Measurements from ENCODE around the gene HSD3B7.
"Not testable (repeated sequence)": the region's sequence is repeated elsewhere in the genome, so short reads cannot be mapped to it uniquely, and the experiment has no call there.

The HSD3B7 gene

DNA sequence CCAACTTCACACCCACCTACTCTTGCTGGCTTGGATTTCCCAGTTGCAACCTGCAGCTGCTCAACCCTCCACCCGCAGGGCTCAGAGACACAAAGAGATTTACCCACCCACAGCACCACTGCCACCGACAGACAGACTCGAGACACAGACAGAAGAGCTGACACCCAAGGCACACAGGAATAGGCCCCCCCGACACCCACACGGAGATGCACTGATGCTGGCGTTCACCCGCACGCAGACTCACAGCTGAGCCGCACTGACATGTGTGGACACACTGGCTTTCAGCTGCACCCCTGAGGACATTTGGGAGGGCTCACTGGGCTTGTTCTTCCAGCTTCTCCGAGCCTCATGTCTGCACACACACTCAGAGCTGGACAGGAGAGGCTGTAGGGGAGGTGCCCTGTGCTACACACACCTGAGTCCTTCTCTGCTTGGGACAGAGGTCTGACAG, 17.3 kb downstream of the HSD3B7 start:
- no peak for DNase-seq

- no peak for DNase-seq
Measured at GRCh38 chr16:31002862-31003341, 17.9 kb downstream of the HSD3B7 start.

GRCh38 chr16:31003744-31004143, 18.7 kb downstream of the HSD3B7 start:
- DNase-seq: no peak

GRCh38 chr16:31004658-31005057, 19.7 kb downstream of the HSD3B7 start:
- no peak for DNase-seq

DNA sequence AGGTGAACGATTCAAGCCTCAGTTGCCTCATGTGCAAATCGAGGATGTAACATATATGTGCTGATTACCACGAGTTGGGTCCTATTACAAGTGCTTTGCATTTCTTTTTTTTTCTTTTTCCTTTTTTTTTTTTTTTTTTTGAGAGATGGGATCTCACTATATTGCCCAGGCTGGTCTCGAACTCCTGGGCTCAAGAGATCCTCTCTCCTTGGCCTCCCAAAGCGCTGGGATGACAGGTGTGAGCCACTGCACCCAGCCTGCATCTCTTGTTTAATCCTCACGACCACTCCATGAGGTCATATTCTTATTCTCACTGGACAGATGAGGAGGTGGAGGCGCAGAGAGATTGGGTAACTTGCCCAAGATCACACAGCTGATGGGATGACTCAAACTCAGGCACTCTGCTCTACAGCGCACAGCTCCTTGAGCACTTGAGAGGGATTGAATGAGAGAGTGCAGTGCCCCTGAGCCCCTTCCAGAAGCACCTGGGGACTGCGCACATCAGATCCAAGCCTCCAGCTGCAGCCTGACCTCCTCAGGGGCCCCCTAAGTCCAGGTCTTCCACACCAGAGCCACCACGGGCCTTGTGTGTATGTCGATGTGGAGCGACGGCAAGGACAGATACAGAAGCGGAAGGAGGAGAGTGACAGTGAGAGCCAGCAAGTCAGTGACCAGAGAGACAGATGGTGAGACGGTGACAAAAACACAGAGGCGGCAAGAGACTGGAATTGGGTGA, 20.5 kb downstream of the HSD3B7 start:
- no peak for DNase-seq

- no peak for DNase-seq
Measured at GRCh38 chr16:31006086-31006385, 21.0 kb downstream of the HSD3B7 start.

DNA sequence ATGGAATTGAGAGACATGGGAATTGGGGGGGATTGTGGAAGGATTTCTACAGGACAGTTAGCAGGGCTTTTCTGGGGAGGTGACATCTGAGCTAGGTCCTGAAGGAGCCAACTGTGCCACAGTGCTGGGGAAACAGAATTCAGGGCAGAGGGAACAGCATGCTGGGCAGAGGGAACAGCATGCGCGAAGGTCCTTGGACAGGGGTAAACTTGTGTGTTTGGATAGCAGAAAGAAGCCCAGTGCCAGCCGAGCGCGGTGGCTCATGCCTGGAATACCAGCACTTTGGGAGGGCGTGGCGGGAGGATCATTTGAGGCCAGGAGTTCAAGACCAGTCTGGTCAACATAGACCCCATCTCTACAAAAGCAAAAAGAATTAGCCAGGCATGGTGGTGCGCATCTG, 21.6 kb downstream of the HSD3B7 start:
- DNase-seq: no peak

DNA sequence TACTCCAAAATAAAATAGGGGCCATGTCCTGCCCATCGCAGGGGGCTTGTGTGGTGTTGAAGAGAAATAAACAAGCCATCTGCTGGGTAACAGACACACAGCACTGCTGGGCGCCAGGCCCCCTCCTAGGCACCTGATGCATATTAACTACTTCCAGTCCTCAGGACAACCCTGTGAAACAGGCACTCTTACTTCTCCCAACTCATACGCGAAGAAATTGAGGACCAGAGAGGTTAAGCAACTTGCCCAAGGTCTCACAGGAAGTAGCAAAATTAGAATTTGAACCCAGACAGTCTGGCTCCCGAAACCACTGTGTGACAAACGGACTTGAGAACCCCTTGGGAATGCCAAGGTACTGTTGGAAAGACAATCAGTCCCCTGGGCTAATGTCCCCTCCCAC, 22.7 kb downstream of the HSD3B7 start:
- no peak for DNase-seq

GRCh38 chr16:31008149-31008548, 23.1 kb downstream of the HSD3B7 start:
- DNase-seq: no peak

DNA sequence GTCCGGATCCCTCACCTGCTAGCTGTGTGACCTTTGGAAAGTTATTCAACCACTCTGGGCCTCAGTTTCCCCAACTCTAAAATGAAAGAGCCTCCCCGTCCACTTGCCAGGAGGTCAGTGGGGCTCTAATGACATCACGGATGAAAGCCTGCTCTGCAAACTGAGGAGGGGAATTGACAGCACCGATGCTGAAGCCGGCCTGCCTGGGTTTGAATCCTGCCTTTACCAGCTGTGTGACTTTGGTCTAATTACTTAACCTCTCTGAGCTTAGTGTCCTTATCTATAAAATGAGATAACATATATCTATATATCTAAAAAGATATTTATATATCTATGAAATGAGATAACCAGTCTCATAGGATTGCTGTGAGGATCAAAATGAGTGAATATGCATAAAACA, 23.5 kb downstream of the HSD3B7 start:
- DNase-seq: no peak

DNA sequence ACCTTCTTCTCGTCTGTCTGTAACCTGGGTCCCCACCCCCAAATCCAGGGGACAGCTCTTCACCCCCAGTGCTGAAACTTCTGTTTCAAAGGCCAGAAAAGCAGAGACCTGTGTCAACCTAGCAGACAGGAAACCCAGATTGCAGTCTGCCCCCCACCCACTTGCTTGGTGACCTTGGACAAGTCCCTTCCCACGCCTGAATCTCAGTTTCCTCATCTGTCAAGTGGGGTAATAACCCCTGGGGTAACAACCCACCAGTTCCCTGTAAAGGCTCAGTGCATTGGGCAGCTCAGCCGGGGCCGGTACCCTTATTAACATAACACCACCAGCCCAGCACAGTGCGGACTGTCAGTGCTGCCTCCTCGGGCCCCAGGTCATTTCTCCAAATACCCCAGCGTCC, 24.1 kb downstream of the HSD3B7 start:
- DNase-seq: no peak

DNA sequence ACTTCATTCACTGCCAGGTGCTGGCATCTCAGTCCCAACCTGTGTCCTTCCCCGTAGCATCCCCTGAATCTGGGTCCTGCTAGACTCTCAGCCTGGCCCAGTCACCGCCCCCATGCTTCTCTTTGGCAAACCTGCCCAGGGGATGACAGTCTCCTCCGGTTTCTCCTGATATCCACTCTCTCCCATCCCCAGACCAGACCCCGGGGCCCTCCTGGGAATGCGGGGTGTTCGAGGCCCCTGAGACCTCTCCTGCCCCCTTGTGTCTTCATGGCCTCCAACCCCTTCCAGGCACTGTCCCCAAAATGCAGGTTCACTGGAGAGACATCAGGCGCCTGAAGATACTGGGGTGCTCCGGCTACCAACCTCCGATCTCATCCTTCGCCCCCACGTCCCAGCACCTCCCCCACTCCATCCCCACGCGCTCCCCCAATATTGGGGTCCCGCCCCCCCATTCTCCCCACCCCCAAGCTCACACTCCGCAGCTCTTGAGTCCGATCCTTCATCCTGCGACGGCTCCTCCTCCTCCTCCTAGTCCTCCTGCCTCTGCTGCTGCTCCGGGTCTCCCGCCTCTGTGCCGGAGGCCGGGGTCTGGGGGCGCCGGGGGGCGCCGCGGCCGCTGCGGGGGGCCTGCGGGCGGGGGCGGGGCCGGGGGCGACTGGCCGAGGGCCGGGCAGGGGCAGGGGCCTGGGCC, 25.0 kb downstream of the HSD3B7 start:
- DNase-seq: no peak

DNA sequence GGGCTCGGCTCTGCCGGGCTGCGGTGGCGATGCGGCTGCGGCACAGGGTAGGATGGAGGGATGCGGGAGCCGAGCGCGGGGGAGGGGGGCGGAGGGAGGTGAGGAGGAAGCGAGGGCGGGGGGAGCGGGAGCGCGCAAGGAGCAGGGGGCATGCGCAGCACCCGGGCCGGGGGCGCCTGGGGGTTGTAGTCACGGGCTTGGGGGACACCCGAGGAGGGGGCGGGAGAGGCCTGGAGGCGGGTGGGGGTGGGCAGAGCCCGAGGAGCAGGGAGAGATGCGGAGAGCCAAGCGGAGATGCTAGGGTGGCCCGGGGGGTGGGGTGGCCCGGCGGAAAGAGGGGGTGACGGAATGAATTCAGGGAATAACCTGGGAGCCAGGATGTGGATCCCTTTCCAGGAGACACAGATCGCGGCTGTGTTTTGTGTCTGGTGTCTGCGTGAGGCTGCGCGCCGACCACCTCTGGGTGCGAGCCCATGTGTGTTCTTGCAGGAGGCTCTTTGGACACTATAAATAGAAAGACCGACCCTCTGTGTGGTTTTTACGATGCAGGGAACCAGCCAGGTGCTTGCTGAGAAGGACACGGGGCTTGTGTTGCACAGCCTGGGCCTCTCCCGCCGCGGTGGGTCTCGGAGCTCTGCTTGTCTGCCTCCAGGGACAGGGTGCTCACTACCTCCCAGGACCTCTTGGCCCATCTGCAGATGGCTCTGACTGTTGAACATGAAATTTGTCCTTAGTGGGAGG, 25.7 kb downstream of the HSD3B7 start, which contains the start of gene STX1B:
STX1B (minus strand) TSS at position 54 of the 741 bp plus-strand sequence. CDS start 242 bp downstream, outside the sequence.
- peak; percentile 76 for DNase-seq

DNA sequence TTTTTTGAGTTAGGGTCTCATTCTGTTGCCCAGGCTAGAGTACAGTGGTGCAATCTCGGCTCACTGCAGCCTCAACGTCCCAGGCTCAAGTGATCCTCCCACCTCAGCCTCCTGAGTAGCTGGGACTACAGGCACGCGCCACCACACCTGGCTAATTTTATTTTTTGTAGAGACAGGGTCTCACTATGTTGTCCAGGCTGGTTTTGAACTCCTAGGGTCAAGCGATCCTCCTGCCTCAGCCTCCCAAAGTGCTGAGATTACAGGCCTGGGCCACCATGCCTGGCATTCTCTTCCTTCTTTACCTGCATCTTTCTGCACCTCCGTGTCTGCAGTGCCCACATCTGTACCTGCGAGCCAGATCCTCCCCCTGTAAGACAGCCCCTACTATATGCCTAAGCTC, 26.8 kb downstream of the HSD3B7 start:
- DNase-seq: not testable (repeated sequence)

- DNase-seq: not testable (repeated sequence)
Measured at GRCh38 chr16:31013292-31013691, 28.3 kb downstream of the HSD3B7 start.

- no peak for DNase-seq
Measured at GRCh38 chr16:31016018-31016417, 31.0 kb downstream of the HSD3B7 start.

- DNase-seq: not testable (repeated sequence)
Measured at GRCh38 chr16:31017756-31018155, 32.7 kb downstream of the HSD3B7 start.

DNA sequence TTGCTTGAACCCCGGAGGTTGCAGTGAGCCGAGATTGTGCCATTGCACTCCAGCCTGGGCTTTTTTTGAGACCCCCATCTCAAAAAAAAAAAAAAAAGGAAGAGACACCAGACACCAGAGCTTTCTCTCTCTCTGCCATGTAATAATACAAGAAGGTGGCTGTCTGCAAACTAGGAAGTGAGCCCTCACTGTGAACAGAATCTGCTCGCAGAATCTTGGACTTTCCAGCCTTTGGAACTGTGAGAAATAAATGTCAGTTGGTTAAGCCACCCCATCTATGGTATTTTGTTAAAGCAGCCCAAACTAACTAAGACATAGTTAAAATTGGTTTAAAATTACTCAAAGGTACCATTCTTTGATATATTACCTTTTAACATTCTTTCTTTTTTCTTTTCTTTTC, 35.5 kb downstream of the HSD3B7 start:
- no peak for DNase-seq

GRCh38 chr16:31022544-31023251, 37.7 kb downstream of the HSD3B7 start:
- no peak for DNase-seq

DNA sequence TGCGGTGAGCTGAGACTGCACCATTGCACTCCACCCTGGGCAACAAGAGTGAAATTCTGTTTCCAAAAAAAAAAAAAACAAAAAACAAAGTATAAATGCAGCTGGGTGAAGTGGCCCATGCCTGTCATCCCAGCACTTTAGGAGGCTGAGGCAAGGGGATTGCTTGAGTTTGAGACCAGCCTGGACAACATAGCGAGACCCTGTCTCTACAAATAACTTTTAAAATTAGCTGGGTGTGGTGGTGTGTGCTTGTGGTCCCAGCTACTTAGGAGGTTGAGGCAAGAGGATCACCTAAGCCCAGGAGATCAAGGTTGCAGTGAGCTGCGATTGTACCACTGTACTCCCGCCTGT, 38.2 kb downstream of the HSD3B7 start:
- DNase-seq: no peak

GRCh38 chr16:31023627-31024226, 38.7 kb downstream of the HSD3B7 start:
- no peak for DNase-seq

DNA sequence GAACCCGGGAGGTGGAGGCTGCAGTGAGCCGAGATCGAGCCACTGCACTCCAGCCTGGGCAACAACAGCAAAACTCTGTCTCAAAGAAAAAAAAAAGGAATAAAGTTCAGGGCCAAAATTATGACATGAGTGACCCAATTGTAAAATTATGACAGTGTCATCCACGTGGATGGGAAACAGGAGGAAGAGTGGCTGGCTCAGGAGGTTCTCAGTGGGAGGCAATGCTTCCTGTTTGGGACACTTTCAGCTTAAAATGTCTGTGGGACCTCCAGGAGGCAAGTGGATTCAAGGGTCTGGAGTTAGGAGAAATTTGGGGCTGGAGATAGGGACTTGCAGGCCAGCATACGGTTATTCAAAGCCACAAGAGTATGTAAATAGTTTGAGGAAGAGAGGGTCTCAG, 40.3 kb downstream of the HSD3B7 start:
- DNase-seq: no peak

- no peak for DNase-seq
Measured at GRCh38 chr16:31029272-31029671, 44.3 kb downstream of the HSD3B7 start.
